C4-2B (cell line): ENCODE data around the gene ME1.
A peak's percentile ranks its signal among the peaks of the same experiment; 100 is the strongest.

Experiments used
- H3K27ac ChIP-seq: fragments of 450-650 bp; 2 replicates; pipeline ENCODE4 v1.5.1; 2017
- ZFX ChIP-seq: fragments of 450-650 bp; IDR thresholded peaks from 2 replicates; pipeline ENCODE4 v1.6.1; 2017
- TF ChIP-seq, protein P1 (sequence below): fragments of 450-650 bp; conservative IDR thresholded peaks from 2 replicates; pipeline ENCODE4 v1.5.1; 2017; ENCODE audit warnings: mild to moderate bottlenecking

The ME1 gene

DNA sequence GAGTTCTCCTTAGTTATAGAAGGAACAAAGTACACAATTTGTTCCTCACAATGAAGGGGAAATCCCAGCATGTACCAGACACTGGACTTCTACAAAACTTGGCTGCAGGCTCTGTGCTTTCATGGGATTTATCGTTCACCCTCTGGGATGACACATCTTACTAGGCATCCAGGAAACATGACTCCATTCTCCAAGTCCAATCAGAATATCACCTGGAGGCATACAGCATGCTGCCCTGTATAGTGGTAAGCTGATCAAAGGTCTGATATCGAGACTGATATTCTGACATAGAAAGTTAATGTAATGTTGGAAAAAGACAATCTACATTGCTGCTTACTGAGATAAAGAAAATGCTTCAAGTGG is 231.0 kb downstream of the ME1 start:
- no peak for TF ChIP-seq ZFX
- TF ChIP-seq, protein P1, sequence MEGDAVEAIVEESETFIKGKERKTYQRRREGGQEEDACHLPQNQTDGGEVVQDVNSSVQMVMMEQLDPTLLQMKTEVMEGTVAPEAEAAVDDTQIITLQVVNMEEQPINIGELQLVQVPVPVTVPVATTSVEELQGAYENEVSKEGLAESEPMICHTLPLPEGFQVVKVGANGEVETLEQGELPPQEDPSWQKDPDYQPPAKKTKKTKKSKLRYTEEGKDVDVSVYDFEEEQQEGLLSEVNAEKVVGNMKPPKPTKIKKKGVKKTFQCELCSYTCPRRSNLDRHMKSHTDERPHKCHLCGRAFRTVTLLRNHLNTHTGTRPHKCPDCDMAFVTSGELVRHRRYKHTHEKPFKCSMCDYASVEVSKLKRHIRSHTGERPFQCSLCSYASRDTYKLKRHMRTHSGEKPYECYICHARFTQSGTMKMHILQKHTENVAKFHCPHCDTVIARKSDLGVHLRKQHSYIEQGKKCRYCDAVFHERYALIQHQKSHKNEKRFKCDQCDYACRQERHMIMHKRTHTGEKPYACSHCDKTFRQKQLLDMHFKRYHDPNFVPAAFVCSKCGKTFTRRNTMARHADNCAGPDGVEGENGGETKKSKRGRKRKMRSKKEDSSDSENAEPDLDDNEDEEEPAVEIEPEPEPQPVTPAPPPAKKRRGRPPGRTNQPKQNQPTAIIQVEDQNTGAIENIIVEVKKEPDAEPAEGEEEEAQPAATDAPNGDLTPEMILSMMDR = no peak
- H3K27ac ChIP-seq = peak overlapping the region; percentile 37; the same call in 1 of the 2 replicates

DNA sequence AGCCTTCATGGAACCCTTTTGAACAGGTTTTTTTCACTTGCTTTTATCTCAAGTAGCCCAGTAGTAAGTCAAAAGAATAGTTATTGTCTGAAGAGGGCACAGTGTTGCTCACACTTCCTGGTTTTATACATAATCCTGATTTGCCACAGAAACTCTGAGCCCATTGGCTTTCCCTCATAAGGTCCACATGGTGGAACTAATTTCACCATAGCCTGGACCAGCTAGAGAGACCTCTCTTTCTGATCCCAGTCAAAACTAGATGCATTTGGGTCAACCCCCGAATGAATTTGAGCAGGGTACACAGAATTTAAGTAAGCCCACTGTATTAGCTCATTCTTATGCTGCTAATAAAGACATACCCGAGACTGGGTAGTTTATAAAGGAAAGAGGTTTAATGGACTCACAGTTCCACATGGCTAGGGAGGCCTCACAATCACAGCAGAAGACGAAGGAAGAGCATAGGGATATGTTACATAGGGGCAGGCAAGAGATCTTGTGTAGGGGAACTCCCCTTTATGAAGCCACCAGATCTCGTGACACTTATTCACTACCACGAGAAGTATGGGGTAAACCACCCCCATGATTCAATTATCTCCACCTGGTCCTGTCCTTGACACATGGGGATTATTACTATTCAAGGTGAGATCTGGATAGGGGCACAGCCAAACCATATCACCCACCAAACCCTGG is 231.5 kb downstream of the ME1 start:
- TF ChIP-seq ZFX = no peak
- TF ChIP-seq, protein P1 = no peak
- H3K27ac ChIP-seq = peak overlapping the region; percentile 37; the same call in 1 of the 2 replicates

DNA sequence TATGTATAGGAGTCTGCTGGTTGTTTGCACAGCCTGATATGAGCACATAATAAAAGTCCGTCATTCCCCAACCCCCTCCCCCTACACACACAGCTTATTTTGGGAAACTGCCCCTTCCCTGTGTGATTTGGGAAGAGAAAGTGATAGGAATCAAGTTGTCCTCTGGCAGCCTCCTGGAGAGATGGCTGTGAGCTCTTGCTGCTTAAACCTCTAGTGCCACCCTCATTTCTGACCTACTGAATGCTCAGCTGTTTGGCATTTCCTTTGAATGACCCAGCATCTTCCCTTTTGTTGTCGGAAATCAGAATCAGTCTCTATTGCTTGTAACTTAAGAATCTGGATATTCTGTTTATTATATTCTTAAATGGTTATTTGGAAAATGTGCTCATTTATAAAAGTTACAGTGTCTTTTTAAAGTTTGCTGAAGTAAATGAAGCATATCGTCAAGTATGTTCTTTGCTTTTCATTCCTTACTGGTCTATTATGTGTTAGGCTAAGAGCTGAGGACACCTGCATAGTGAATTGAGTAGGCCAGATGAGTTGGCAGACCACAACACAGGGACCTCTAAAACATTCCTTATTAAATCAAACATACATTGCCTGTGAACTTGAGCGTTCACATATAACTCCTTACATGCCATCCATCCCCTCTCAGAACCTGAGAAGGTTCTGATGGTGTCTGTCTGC is 232.2 kb downstream of the ME1 start:
- peak overlapping the region; percentile 37; the same call in 1 of the 2 replicates for H3K27ac ChIP-seq
- TF ChIP-seq, protein P1 = no peak
- no peak for TF ChIP-seq ZFX

DNA sequence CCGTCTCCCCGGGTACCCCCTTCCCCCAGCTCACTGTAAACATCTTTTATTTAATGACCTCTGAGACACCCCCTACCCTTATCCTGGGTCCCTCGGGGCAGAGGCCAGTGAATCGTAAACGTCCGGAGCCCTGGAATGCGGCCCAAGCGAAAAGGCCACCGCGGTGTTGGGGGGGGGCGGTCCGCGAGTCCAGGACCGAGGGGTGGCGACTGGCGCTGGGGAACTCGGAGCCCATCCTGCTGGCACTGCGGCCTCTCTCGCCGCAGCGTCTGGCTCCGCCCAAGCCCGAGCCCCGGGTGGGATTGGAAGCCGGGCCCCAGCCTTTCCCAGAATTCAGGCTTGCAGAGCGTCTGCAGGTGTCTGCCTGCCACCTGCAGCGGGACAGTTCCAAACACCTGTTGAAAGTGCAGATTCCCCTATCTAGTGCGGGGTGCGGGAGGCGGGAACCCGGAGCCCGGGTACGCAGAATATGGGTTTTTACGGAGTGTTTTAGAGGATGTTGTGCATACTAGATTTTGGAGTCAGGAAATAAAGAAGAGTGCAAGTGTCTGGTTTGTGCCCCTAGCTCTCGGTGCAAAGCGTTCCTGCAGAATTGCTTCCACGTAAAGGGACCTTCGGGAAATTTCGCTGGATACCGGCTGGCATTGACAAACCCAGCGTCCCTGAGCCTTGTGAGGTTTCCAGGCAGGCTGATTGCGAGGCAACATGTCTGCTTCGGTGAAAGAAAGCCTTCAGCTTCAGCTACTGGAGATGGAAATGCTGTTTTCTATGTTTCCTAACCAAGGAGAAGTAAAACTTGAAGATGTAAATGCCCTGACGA is 236.9 kb downstream of the ME1 start:
- TF ChIP-seq, protein P1 = no peak
- TF ChIP-seq ZFX = no peak
- H3K27ac ChIP-seq = peak overlapping the region; percentile 94

DNA sequence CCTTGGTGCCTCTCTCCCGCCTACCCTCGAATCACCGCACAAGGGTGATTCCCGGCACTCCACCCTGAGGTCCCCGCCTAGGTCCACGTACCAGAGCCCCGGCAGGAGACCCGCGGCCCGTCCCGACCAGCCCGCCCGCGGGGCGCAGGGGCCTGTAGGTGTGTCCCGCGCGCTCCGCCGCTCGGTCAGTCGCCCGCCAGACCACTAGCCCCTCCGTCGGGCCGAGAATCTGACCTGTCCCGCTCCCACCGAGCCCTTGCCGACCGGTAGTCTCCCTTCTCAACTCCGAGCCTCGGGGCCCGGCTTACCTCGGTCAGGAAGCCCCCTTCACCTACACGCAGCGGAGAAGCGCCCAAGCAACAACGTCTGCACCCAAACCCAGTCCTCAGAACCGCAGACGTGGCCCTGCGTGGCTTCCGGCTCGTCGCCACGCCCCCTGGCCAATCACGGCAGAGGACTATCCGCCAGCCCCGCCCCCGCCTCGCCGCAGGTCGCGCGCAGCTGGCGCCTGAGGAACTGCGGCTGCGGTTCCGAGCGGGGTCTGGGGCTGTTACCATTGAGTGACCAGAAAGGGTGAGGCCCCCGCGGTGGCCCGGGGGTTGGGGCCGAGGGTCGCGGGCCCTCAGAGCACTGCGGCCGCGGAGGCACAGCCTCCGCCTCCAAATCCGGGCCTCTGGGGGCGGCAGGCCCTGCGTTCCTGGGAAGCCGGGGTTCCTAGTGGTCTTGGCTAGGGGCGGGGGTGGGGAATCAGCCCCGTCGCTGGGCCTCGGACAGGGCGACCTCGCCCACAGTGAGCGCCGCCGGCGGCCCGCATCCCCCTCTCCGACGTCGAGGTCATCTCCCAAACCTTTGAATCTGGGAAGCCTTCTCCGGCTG is 237.7 kb downstream of the ME1 start, which contains the start of the genes PGM3 and RWDD2A:
TSS of gene PGM3 (minus strand) at position 395 of the 876 bp plus-strand sequence. CDS start 2,253 bp downstream, outside the sequence.
TSS of gene RWDD2A (plus strand) at position 487 of the 876 bp plus-strand sequence. CDS start 1,095 bp downstream, outside the sequence.
- TF ChIP-seq, protein P1 = no peak
- TF ChIP-seq ZFX = peak; percentile 46
- peak within 1 kb of the TSS; percentile 94 for H3K27ac ChIP-seq

DNA sequence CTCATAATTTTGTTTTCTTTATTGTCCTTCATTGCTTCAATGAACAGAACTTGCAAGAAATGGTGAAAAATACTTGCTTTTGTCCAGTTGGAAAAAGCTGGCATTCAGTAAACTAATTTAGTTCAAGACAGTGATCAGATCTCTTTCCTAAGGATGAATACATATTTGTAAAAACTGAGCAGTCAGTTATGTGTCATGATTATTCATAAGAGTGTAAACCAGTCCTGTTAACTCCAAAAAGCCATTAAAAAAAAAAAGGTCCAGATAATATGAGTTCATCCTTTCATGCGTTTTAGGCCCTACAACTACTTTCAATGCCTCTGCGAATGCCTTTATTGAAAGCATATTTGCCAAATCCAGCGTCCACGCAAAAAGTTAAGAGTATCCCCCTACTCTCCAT is 238.4 kb downstream of the ME1 start:
- TF ChIP-seq, protein P1 = no peak
- no peak for TF ChIP-seq ZFX
- peak overlapping the region; percentile 94 for H3K27ac ChIP-seq

DNA sequence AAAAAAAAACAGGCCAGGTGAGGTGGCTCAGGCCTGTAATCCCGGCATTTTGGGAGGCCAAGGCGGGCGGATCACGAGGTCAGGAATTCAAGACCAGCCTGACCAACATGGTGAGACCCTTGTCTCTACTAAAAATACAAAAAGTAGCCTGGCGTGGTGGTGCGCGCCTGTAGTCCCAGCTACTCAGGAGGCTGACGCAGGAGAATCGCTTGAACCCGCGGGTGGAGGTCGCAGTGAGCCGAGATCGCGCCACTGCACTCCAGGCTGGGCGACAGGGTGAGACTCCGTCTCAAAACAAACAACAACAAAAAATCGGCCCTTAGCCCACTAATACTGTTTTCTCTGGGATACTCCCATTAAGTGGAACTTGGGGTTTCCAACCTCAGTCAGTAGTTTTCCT is 238.9 kb downstream of the ME1 start:
- peak overlapping the region; percentile 28; the same call in 1 of the 2 replicates for H3K27ac ChIP-seq
